Measurements from ENCODE around the gene ADAMTS1.

- no peak for TF ChIP-seq YY1 (IDR thresholded peaks at IDR 0.05; ENCODE audit: insufficient read depth, insufficient read length)
- TF ChIP-seq ZNF274 (IDR thresholded peaks at IDR 0.05; ENCODE audit: low read depth, low read length) = no peak
- no peak for TF ChIP-seq SUZ12 (IDR thresholded peaks at IDR 0.05; ENCODE audit: extremely low read depth, insufficient read depth, insufficient read length)
Observed at GRCh38 chr21:26883768-26884167, 38.6 kb upstream of the ADAMTS1 start.

All from NT2/D1 (cell line).